ENCODE data around the gene NRXN3. TPM values are rescaled to one million over a fixed set of nuclear protein-coding genes. Genes with fewer than 3 reads are reported as not detected.

Gene NRXN3
- total RNA-seq, 4 donors from 2014 or later, result 0.04 to 0.16 TPM; not detected in 2

- Histone ChIP-seq H3K36me3 (no peaks in the 10 kb centered on the region), H3K27me3 (no peaks in the 10 kb centered on the region), H3K27ac (no peak overlapping the region), H3K4me1 (no peaks in the 10 kb centered on the region), H3K9me3 (no peaks in the 10 kb centered on the region), H3K4me3 (no peak overlapping the region)
- DNase-seq, result no peak
- TF ChIP-seq, protein P1, sequence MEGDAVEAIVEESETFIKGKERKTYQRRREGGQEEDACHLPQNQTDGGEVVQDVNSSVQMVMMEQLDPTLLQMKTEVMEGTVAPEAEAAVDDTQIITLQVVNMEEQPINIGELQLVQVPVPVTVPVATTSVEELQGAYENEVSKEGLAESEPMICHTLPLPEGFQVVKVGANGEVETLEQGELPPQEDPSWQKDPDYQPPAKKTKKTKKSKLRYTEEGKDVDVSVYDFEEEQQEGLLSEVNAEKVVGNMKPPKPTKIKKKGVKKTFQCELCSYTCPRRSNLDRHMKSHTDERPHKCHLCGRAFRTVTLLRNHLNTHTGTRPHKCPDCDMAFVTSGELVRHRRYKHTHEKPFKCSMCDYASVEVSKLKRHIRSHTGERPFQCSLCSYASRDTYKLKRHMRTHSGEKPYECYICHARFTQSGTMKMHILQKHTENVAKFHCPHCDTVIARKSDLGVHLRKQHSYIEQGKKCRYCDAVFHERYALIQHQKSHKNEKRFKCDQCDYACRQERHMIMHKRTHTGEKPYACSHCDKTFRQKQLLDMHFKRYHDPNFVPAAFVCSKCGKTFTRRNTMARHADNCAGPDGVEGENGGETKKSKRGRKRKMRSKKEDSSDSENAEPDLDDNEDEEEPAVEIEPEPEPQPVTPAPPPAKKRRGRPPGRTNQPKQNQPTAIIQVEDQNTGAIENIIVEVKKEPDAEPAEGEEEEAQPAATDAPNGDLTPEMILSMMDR (IDR thresholded peaks at IDR 0.05 in 4 of 5, conservative IDR thresholded peaks at IDR 0.05 in 1 of 5), result no peak
- TF ChIP-seq POLR2A (IDR thresholded peaks at IDR 0.05), result no peak
- no peak for ATAC-seq
- intact Hi-C loops (cut with DNase I; ENCODE audit: low total_unique reads) (no loop called here), in situ Hi-C loops (cut with MboI; ENCODE audit: low sequenced_read_pairs in 4 of 4) (no loop called here)
These were observed 757.1 kb downstream of the NRXN3 start for GRCh38 chr14:78927261-78927660.

- H3K9me3 ChIP-seq, result no peaks in the 10 kb centered on the region
- no peak for TF ChIP-seq POLR2A (IDR thresholded peaks at IDR 0.05)
- TF ChIP-seq, protein P1 (IDR thresholded peaks at IDR 0.05 in 4 of 5, conservative IDR thresholded peaks at IDR 0.05 in 1 of 5), result no peak
- no peak overlapping the region for H3K27ac ChIP-seq
- H3K4me1 ChIP-seq, result no peaks in the 10 kb centered on the region
- ATAC-seq (no peak), DNase-seq (no peak)
- intact Hi-C loops (cut with DNase I; ENCODE audit: low total_unique reads), result no loop called here
- in situ Hi-C loops (cut with MboI; ENCODE audit: low sequenced_read_pairs in 4 of 4), result no loop called here
- H3K36me3 ChIP-seq, result no peaks in the 10 kb centered on the region
- no peaks in the 10 kb centered on the region for H3K27me3 ChIP-seq
- H3K4me3 ChIP-seq, result no peak overlapping the region
These were observed 763.0 kb downstream of the NRXN3 start for GRCh38 chr14:78933166-78933565.

- no peak for DNase-seq
- Histone ChIP-seq H3K27ac (no peak overlapping the region), H3K36me3 (no peaks in the 10 kb centered on the region), H3K27me3 (no peaks in the 10 kb centered on the region), H3K4me1 (no peaks in the 10 kb centered on the region), H3K4me3 (no peak overlapping the region), H3K9me3 (no peaks in the 10 kb centered on the region)
- TF ChIP-seq POLR2A (IDR thresholded peaks at IDR 0.05), result no peak
- TF ChIP-seq, protein P1 (IDR thresholded peaks at IDR 0.05 in 4 of 5, conservative IDR thresholded peaks at IDR 0.05 in 1 of 5), result no peak
- intact Hi-C loops (cut with DNase I; ENCODE audit: low total_unique reads), result no loop called here
- no peak for ATAC-seq
- in situ Hi-C loops (cut with MboI; ENCODE audit: low sequenced_read_pairs in 4 of 4), result no loop called here
These were observed 763.9 kb downstream of the NRXN3 start for GRCh38 chr14:78933948-78934524.

DNA sequence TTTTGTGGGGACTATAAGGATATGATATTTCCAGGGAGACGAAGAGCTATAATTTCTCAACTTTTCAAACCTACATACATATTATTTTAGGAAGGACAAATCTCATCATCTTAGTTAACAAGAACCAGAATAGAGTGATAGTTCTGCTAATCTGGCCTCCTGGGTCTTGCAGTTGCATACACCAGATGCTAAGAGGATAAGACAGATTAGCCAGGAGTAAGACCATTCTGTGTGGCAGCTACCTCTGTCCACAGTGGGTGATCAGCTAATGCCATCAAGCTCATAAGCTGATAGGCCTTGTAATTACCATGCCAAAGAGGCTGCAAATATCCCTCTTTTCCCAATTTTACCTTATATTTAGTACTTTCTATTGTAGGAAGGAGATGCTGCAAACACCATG is 776.8 kb downstream of the NRXN3 start:
- H3K27me3 ChIP-seq, result peaks cover 0 to 4% (median 0%) of the 10 kb centered on the region in 3 donors
- H3K36me3 ChIP-seq, result no peaks in the 10 kb centered on the region
- no peak for DNase-seq
- no peaks in the 10 kb centered on the region for H3K4me1 ChIP-seq
- H3K9me3 ChIP-seq, result no peaks in the 10 kb centered on the region
- TF ChIP-seq POLR2A (IDR thresholded peaks at IDR 0.05), result no peak
- TF ChIP-seq, protein P1 (IDR thresholded peaks at IDR 0.05 in 4 of 5, conservative IDR thresholded peaks at IDR 0.05 in 1 of 5), result no peak
- no peak overlapping the region for H3K4me3 ChIP-seq
- in situ Hi-C loops (cut with MboI; ENCODE audit: low sequenced_read_pairs in 4 of 4), result no loop called here
- ATAC-seq, result no peak
- intact Hi-C loops (cut with DNase I; ENCODE audit: low total_unique reads), result no loop called here
- no peak overlapping the region for H3K27ac ChIP-seq

- Histone ChIP-seq H3K4me1 (no peaks in the 10 kb centered on the region), H3K27me3 (peaks cover 0 to 4% (median 0%) of the 10 kb centered on the region in 3 donors), H3K36me3 (no peaks in the 10 kb centered on the region), H3K27ac (no peak overlapping the region), H3K9me3 (no peaks in the 10 kb centered on the region), H3K4me3 (no peak overlapping the region)
- in situ Hi-C loops (cut with MboI; ENCODE audit: low sequenced_read_pairs in 4 of 4) (no loop called here), intact Hi-C loops (cut with DNase I; ENCODE audit: low total_unique reads) (no loop called here)
- DNase-seq, result no peak
- ATAC-seq, result no peak
- TF ChIP-seq, protein P1 (IDR thresholded peaks at IDR 0.05 in 4 of 5, conservative IDR thresholded peaks at IDR 0.05 in 1 of 5), result no peak
- TF ChIP-seq POLR2A (IDR thresholded peaks at IDR 0.05), result no peak
These were observed 777.5 kb downstream of the NRXN3 start for GRCh38 chr14:78947681-78948080.
